Uterus (tissue), 2 donors: ENCODE results near the gene GARIN1A.
"Not testable (repeated sequence)": the region's sequence is repeated elsewhere in the genome, so short reads cannot be mapped to it uniquely, and the experiment has no call there.

Experiments used
- CTCF ChIP-seq, 4 experiments: fragments of 200-600 bp in 2 of 4; fragments of 450-650 bp in 2 of 4; sonication (generic) in 2 of 4; IDR thresholded peaks; one replicate each; pipeline ENCODE4 v1.5.1; 2016 to 2019; ENCODE audit warnings: antibody characterized with exemption in 4 of 4, mild to moderate bottlenecking in 2 of 4, moderate library complexity in 1 of 4
- POLR2A ChIP-seq, 2 donors: fragments of 450-650 bp; IDR thresholded peaks; one replicate each; pipeline ENCODE4 v1.6.1; 2016; ENCODE audit warnings: antibody characterized with exemption in 2 of 2, mild to moderate bottlenecking in 1 of 2, moderate library complexity in 1 of 2

GRCh38 chr7:128646877-128647276 is 25.2 kb upstream of the GARIN1A start:
- TF ChIP-seq CTCF, POLR2A (IDR thresholded peaks at IDR 0.05): not testable (repeated sequence)
